IPS-18a (cell line): ENCODE data around the gene AOC1.

ENCODE experiments used
- H3K27ac ChIP-seq: one replicate; pipeline ENCODE4 v1.5.1; 2013; ENCODE audit warnings: low read length
- H3K27me3 ChIP-seq: one replicate; pipeline ENCODE4 v1.6.1; 2013; ENCODE audit warnings: mild to moderate bottlenecking, low read length; ENCODE audit not compliant: control insufficient read depth, insufficient read depth
- H3K36me3 ChIP-seq: one replicate; pipeline ENCODE4 v1.6.1; 2013; ENCODE audit warnings: low read depth, low read length; ENCODE audit not compliant: control insufficient read depth
- H3K4me1 ChIP-seq: one replicate; pipeline ENCODE4 v1.6.1; 2013; ENCODE audit warnings: low read depth, low read length; ENCODE audit not compliant: control insufficient read depth
- H3K4me3 ChIP-seq: one replicate; pipeline ENCODE4 v1.5.1; 2013; ENCODE audit warnings: low read length
- H3K9ac ChIP-seq: one replicate; pipeline ENCODE4 v1.6.1; 2013; ENCODE audit warnings: mild to moderate bottlenecking, low read length, moderate library complexity
- H3K9me3 ChIP-seq: one replicate; pipeline ENCODE4 v1.6.1; 2013; ENCODE audit warnings: low read depth, low read length; ENCODE audit not compliant: control insufficient read depth

Gene AOC1

DNA sequence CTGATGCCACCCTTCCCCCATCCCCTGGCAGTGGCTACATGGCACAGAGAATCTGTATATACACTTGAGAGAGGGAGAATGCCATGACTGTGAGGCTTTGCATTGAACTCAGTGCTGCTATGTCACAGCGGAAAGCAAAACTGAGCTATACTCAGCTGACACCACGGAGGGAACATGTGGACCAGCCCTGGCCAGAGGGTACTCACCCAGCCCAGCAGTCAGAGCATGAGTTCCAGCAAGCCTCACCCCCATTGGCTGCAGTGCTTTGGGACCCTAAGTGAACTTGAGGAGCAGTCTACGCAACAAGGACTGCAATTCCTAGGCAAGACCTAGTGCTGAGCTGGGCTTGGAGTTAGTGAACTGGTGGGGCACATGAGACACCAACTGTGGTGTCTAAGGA, 10.3 kb upstream of the AOC1 start:
- Histone ChIP-seq H3K36me3 (no peaks in the 10 kb centered on the region), H3K9me3 (no peaks in the 10 kb centered on the region), H3K9ac (no peak overlapping the region), H3K4me3 (no peak overlapping the region), H3K27ac (no peak overlapping the region), H3K4me1 (no peaks in the 10 kb centered on the region), H3K27me3 (no peaks in the 10 kb centered on the region)

DNA sequence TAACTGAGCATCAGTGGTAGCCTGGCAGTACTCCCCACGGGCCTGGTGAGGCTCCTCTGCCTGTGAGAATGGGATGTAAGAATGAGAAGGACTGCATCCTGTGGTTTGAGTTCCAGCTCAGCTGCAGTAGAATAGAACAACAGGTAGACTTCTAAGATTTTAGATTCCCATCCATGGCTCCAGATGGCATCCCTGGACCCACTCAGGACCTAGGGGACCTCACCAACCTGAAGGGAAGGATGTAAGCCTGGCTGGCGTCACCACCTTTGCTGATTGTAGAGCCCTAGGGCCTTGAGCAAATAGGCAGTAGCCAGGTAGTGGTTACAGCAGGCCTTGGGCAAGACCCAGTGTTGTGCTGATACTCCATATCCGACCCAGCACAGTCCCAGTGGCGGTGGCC, 9.6 kb upstream of the AOC1 start:
- no peak overlapping the region for H3K9ac ChIP-seq
- H3K9me3 ChIP-seq, result no peaks in the 10 kb centered on the region
- H3K27ac ChIP-seq, result no peak overlapping the region
- H3K4me1 ChIP-seq, result no peaks in the 10 kb centered on the region
- no peak overlapping the region for H3K4me3 ChIP-seq
- H3K36me3 ChIP-seq, result no peaks in the 10 kb centered on the region
- no peaks in the 10 kb centered on the region for H3K27me3 ChIP-seq

DNA sequence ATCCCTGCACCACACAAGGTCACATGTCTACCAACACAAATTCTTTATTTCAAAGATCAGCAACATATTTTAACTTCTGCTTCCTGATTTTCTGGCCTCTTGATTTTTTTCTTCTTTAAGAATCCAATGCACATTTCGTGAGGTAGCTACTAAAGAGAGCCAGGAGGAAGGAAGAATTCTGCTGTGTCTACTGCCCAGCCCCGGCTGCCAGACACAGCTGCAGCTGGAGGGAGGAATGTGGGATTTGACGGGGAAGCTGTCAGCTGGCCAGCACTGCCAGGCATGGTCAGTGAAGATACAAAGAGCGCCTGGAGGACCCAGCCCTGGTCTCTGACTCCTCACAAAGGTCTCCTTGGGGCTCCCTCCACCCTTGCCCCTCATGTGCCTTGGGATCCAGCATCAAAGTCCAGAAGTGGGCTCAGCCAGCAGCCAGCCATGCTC, 6.9 kb upstream of the AOC1 start:
- Histone ChIP-seq H3K9ac (no peak overlapping the region), H3K9me3 (no peaks in the 10 kb centered on the region), H3K27ac (no peak overlapping the region), H3K4me3 (no peak overlapping the region), H3K27me3 (no peaks in the 10 kb centered on the region), H3K36me3 (no peaks in the 10 kb centered on the region), H3K4me1 (no peaks in the 10 kb centered on the region)

DNA sequence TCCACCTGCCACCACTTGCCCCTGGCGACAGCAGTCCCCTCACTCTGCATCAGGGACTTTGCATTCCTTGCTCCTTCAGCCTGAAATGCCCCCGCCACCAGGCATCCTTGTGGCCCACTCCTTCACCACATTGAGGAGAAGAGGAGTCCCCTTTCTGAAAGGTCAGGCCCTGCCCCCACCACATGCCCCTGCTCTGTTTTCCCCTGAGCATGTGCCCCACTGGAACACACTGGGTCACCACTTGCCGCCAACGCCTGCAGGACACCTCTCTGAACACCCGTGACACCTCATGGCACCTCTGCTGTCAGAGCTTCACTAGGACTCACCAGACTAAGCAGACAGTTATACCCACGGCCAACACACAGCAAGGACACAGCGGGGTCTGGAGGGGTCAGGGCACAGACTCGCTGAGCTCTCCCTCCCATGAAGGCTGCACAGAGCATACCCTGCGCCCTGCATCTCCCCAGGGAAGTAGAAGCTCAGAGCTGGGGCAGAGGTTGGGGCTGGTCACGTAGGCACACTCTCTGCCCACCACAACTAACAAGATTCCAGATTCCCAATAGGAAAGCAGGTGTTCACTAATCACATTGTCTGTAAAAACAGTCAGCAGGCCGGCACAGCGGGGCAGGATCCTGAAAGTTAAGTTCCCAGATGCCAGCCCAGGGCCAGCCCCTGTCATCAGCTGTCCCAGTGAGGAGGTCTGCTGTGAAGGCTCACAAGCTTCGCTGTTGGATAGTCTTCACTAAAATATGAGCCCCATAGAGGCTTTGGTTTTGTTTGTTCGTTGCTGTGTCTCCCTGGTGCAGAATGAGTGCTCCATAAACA, 5.8 kb upstream of the AOC1 start:
- H3K27me3 ChIP-seq, result no peaks in the 10 kb centered on the region
- no peak overlapping the region for H3K9ac ChIP-seq
- H3K4me3 ChIP-seq, result no peak overlapping the region
- H3K36me3 ChIP-seq, result no peaks in the 10 kb centered on the region
- H3K9me3 ChIP-seq, result no peaks in the 10 kb centered on the region
- H3K4me1 ChIP-seq, result no peaks in the 10 kb centered on the region
- H3K27ac ChIP-seq, result no peak overlapping the region

DNA sequence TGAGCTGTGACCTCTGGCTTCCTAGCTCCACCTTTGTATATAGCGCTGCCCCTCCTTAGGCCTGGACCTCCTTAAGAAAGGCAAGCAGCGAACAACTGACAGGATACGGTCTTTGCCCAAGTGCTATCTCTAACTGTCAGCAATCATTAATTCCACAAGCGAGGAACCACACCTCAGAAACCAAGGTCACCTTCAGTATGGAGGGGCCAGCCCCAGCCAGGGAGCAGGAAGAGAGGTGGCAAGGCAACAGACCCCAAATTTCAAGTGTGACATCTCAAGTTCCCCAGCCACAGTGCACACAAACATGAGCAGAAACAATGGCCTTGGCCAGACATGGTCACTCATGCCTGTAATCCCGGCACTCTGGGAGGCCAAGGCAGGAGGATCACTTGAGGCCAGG, 4.8 kb upstream of the AOC1 start:
- H3K4me1 ChIP-seq, result no peaks in the 10 kb centered on the region
- no peak overlapping the region for H3K27ac ChIP-seq
- no peaks in the 10 kb centered on the region for H3K27me3 ChIP-seq
- no peak overlapping the region for H3K9ac ChIP-seq
- H3K36me3 ChIP-seq, result no peaks in the 10 kb centered on the region
- no peak overlapping the region for H3K4me3 ChIP-seq
- no peaks in the 10 kb centered on the region for H3K9me3 ChIP-seq

DNA sequence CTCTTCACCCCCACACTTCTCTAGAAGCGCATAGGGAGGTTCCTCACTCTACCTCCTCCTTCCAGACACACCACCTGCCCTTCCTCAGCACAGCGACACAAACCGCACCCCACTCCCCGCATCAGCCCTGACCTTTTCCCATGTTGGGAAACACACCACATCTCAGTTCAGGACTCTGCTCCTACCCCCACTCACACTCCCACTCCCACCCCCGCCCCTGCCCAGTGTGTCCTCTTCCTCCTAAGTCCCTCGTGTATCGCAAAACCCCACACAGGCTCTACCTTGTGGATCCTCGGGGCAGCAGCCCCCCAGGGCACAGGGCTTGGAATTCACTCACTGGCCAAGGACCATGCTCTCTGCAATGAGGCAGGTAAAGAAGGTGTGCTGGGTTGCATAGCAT, 4.2 kb upstream of the AOC1 start:
- no peak overlapping the region for H3K27ac ChIP-seq
- H3K4me1 ChIP-seq, result no peaks in the 10 kb centered on the region
- no peaks in the 10 kb centered on the region for H3K36me3 ChIP-seq
- H3K4me3 ChIP-seq, result no peak overlapping the region
- no peak overlapping the region for H3K9ac ChIP-seq
- H3K27me3 ChIP-seq, result no peaks in the 10 kb centered on the region
- no peaks in the 10 kb centered on the region for H3K9me3 ChIP-seq

DNA sequence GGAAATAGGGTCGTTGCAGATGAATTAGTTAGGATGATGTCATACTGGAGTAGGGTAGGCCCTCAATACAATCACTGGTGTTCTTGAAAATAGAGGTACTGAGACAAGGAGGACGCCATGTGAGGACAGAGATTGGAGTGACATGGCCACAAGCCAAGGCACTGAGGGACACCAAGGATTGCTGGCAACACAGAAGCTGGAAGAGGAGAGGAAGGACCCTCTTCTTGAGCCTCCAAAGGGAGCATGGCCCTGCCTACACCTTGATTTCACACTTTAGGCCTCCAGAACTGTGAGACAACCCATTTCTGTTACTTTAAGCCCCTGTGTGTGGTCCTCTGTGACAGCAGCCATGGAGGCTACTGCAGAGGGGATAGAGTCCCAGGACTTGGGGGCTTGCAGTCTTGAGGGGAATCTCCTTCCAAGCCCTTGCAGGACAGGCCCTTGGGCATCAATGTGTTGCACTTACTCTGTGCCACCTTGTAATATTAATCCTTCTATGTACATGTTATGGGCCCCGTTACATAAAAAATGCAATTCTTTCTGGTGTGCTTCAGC, 3.7 kb upstream of the AOC1 start:
- Histone ChIP-seq H3K4me1 (no peaks in the 10 kb centered on the region), H3K4me3 (no peak overlapping the region), H3K36me3 (no peaks in the 10 kb centered on the region), H3K9me3 (no peaks in the 10 kb centered on the region), H3K27me3 (no peaks in the 10 kb centered on the region), H3K27ac (no peak overlapping the region), H3K9ac (no peak overlapping the region)

DNA sequence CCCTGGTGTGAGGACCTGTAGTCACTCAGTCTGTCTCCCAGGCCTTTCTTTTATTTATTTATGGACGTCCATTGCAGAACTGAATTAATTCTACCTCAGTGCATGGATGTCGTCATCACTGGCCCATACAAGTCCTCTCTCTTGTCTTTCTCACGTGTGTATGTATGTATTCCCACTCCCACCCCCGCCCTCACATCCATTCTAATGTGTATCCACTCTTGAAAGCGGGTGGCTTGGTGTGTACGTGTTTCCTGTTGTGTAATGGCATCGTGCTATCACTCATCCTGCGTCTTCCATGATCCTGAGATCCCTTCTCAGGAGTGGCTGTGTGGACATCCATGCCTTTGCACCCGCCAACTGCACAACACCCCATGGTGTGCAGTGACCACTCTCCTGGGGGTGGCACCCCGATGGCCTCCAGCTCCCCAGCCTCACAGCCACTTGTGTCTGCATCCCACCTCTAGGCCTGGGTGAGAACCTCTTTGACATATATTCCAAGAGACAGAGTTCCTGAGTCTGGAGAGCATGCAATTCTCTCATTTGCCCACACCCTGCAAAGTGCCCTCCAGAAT, 3.0 kb upstream of the AOC1 start:
- no peaks in the 10 kb centered on the region for H3K27me3 ChIP-seq
- no peak overlapping the region for H3K27ac ChIP-seq

DNA sequence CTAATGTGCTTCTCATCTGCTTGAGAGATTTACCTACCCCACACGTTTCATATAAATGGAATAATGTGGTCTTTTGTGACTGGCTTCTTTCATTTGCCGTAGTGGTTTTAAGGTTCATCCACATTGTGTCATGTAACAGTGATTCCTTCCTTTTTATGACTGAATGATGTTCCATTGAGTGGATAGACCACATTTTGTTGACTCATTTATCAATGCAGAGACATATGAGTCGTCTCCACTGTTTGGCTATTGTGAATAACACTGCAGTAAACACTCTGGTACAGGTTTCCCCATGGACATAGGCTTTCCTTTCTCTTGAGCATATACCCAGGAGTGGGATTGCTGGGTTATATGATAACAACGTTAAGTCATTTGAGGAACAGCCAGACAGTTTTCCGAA, 2.0 kb upstream of the AOC1 start:
- H3K4me3 ChIP-seq, result no peak overlapping the region
- no peak overlapping the region for H3K9ac ChIP-seq
- H3K36me3 ChIP-seq, result no peaks in the 10 kb centered on the region
- no peak overlapping the region for H3K27ac ChIP-seq
- no peaks in the 10 kb centered on the region for H3K9me3 ChIP-seq
- no peaks in the 10 kb centered on the region for H3K4me1 ChIP-seq
- no peaks in the 10 kb centered on the region for H3K27me3 ChIP-seq

More for the DNA sequence above, 3.0 kb upstream of the AOC1 start:
- H3K4me3 ChIP-seq, result no peak overlapping the region
- H3K9ac ChIP-seq, result no peak overlapping the region
- H3K4me1 ChIP-seq, result no peaks in the 10 kb centered on the region
- H3K36me3 ChIP-seq, result no peaks in the 10 kb centered on the region
- H3K9me3 ChIP-seq, result no peaks in the 10 kb centered on the region

DNA sequence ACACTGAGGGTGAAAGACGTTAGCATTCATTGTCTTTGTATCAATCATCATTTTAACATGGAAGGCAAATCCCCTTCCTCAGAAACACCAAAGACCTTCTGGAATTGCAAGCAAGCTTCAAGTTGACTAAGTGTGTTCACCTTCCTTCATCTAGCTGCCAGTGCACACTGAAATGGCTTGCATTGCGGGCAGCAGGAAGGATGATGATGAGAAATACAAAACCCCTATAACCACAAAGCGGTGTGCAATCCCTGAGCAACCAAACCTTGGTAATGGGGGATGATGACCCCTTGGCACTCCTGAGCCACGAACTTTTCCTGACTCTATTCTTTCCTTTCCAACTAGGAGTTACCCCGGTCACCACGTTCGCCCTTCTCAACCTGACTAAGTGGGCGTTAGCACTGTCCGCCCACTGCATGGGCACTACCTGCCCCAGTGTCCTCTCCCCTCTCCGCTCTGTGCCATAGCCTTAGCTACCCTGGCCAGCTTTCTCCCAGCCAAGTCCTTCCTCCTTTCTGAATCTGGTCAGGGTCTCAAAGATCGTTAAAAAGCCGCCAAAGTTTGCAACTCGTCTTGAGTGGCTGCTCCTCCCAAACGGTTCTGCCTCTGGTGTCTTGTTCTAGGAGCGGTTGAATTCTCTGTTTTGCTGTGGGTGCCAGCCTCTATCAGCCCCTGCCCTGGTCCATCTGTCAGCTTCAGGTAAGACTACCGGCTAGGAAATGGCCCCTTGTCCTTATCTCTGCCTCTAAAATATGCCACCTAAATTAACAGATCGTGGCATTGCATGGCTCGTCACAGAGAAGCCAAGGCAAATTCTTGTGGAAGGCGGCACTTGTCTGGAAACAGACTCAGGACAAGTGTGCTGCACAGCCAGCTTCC, 586 bp upstream of the AOC1 start:
- Histone ChIP-seq H3K9ac (no peak overlapping the region), H3K4me1 (no peaks in the 10 kb centered on the region), H3K4me3 (no peak overlapping the region), H3K36me3 (no peaks in the 10 kb centered on the region), H3K9me3 (no peaks in the 10 kb centered on the region), H3K27me3 (no peaks in the 10 kb centered on the region), H3K27ac (no peak overlapping the region)
